ENCODE data around the gene SERINC3. TPM values are rescaled to one million over a fixed set of nuclear protein-coding genes. Genes with fewer than 3 reads are reported as not detected.

SERINC3 gene
- total RNA-seq, 3 donors from 2014 or later = 103 to 128 (median 110) TPM

GRCh38 chr20:44471481-44471882 is 50.4 kb downstream of the SERINC3 start:
- TF ChIP-seq, protein P1, sequence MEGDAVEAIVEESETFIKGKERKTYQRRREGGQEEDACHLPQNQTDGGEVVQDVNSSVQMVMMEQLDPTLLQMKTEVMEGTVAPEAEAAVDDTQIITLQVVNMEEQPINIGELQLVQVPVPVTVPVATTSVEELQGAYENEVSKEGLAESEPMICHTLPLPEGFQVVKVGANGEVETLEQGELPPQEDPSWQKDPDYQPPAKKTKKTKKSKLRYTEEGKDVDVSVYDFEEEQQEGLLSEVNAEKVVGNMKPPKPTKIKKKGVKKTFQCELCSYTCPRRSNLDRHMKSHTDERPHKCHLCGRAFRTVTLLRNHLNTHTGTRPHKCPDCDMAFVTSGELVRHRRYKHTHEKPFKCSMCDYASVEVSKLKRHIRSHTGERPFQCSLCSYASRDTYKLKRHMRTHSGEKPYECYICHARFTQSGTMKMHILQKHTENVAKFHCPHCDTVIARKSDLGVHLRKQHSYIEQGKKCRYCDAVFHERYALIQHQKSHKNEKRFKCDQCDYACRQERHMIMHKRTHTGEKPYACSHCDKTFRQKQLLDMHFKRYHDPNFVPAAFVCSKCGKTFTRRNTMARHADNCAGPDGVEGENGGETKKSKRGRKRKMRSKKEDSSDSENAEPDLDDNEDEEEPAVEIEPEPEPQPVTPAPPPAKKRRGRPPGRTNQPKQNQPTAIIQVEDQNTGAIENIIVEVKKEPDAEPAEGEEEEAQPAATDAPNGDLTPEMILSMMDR (IDR thresholded peaks at IDR 0.05) = no peak
- Histone ChIP-seq H3K4me1 (ENCODE audit: low read depth) (peaks cover 9% of the 10 kb centered on the region), H3K4me3 (no peak overlapping the region), H3K36me3 (ENCODE audit: low read depth) (no peaks in the 10 kb centered on the region), H3K9me3 (no peaks in the 10 kb centered on the region)
- intact Hi-C loops (cut with DNase I, micrococcal nuclease) = loop anchor here in 1 of 2 donors (10.0 kb wide), 1 partner anchor 257 kb away; the partner anchor contains the start of gene OSER1
- ATAC-seq (peak; percentile 39), DNase-seq (no peak)

- TF ChIP-seq, protein P1 (IDR thresholded peaks at IDR 0.05) = no peak
- intact Hi-C loops (cut with DNase I, micrococcal nuclease) = loop anchor here in 1 of 2 donors (10.0 kb wide), 1 partner anchor 256 kb away; the partner anchor contains the start of gene OSER1
- no peak for DNase-seq
- no peaks in the 10 kb centered on the region for H3K9me3 ChIP-seq
- no peaks in the 10 kb centered on the region for H3K36me3 ChIP-seq (ENCODE audit: low read depth)
- H3K4me1 ChIP-seq (ENCODE audit: low read depth) = peaks cover 3% of the 10 kb centered on the region
- no peak for ATAC-seq
- no peak overlapping the region for H3K4me3 ChIP-seq
Measured at GRCh38 chr20:44470327-44470726, 51.5 kb downstream of the SERINC3 start.

DNA sequence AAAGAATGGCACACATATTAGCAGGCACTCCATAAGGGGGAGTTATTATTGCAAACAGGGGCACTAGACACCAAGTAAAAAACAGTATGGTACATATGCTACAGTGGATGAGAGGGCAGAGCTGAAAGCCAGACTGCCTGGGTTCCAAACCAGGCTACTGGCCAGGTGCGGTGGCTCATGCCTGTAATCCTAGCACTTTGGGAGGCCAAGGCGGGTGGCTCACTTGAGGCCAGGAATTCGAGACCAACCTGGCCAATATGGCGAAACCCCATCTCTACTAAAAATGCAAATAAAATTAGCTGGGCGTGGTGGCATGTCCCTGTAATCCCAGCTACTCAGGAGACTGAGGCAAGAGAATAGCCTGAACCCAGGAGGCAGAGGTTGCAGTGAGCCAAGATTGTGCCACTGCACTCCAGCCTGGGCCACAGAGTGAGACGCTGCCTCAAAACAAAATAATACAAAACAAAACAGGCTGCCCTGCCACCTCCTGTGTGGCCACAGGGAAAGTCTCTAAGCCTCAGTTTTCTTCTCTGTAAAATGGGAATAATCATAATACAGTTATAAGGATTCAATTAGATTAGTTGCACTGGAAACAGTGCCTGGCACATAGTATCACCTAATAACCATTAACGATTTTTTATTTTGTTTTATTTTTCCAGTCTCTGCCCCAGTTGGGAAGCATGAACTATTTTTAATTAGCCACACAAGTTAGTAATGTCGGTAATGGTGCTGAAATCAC is 53.7 kb downstream of the SERINC3 start:
- ATAC-seq (no peak), DNase-seq (no peak)
- TF ChIP-seq, protein P1 (IDR thresholded peaks at IDR 0.05) = no peak
- no peak overlapping the region for H3K4me3 ChIP-seq
- H3K9me3 ChIP-seq = no peaks in the 10 kb centered on the region
- H3K4me1 ChIP-seq (ENCODE audit: low read depth) = no peaks in the 10 kb centered on the region
- intact Hi-C loops (cut with DNase I, micrococcal nuclease) = loop anchor here in 1 of 2 donors (10.0 kb wide), 1 partner anchor 83 kb away; no protein-coding TSS in a partner anchor
- H3K36me3 ChIP-seq (ENCODE audit: low read depth) = no peaks in the 10 kb centered on the region

GRCh38 chr20:44467289-44467883 is 54.5 kb downstream of the SERINC3 start:
- H3K4me3 ChIP-seq = no peak overlapping the region
- H3K4me1 ChIP-seq (ENCODE audit: low read depth) = no peaks in the 10 kb centered on the region
- TF ChIP-seq, protein P1 (IDR thresholded peaks at IDR 0.05) = no peak
- no peak for ATAC-seq
- no peaks in the 10 kb centered on the region for H3K9me3 ChIP-seq
- DNase-seq = no peak
- intact Hi-C loops (cut with DNase I, micrococcal nuclease) = loop anchor here in 1 of 2 donors (10.0 kb wide), 1 partner anchor 83 kb away; no protein-coding TSS in a partner anchor
- no peaks in the 10 kb centered on the region for H3K36me3 ChIP-seq (ENCODE audit: low read depth)

DNA sequence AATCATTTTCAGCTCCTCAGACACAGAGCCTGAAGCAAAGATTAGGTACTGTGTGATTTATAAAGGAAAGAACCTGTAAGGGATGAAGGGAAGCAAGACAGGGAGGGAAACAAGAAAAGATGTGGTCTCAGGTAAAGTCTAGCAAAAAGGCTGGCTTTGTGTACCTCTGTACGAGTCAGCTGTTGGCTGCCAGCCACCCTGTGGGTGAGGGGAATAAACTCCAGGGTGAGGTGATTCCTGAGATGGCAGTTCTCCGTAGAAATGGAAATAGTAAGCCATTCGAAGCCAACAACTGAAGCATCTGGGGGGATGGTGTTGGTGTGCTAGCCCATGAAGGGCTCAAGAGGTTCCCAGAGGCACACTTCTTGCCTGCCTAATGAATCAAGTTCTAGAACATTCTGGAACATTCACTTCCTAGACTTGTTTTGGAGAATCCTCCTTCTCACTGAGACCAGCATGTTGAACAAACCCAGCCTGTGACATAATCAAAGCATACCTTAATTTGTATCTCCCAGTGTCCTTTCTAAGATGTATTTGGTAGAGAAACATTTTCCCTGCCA is 56.8 kb downstream of the SERINC3 start:
- TF ChIP-seq, protein P1 (IDR thresholded peaks at IDR 0.05) = no peak
- DNase-seq = peak in 2 of 3 donors; percentile 74 to 78
- Histone ChIP-seq H3K4me3 (no peak overlapping the region), H3K36me3 (ENCODE audit: low read depth) (no peaks in the 10 kb centered on the region), H3K9me3 (no peaks in the 10 kb centered on the region), H3K4me1 (ENCODE audit: low read depth) (no peaks in the 10 kb centered on the region)
- ATAC-seq = peak; percentile 34
- intact Hi-C loops (cut with DNase I, micrococcal nuclease) = loop anchor here in 1 of 2 donors (10.0 kb wide), 1 partner anchor 80 kb away; no protein-coding TSS in a partner anchor

Measured in mucosa of descending colon (tissue), 3 donors.